SK-N-SH (cell line): Measurements from ENCODE around the gene SLC40A1. TPM values are rescaled to one million over a fixed set of nuclear protein-coding genes. Genes with fewer than 3 reads are reported as not detected.

Source experiments
- CTCF ChIA-PET: fragments of 300-600, 350-600 bp; formaldehyde crosslinking; extraction: SDS; loops from one replicate; lab custom pipeline; 2021; lab: Yijun Ruan, JAX
- POLR2A ChIA-PET: fragments of 350-600 bp; sonication (Branson Sonifier 250); formaldehyde crosslinking; extraction: SDS; loops from one replicate; lab custom pipeline; 2020; ENCODE audit warnings: antibody characterized with exemption, inconsistent platforms; lab: Yijun Ruan, JAX
- DNase-seq: peaks from one replicate; pipeline ENCODE4 v3.0.0; 2012
- H2AFZ ChIP-seq: fragments of 200-600 bp; sonication (generic); 2 replicates; pipeline ENCODE4 v1.8.1; 2016; ENCODE audit warnings: antibody characterized with exemption, mild to moderate bottlenecking, low read depth
- H3F3A ChIP-seq: fragments of 200-600 bp; sonication (generic); replicated peaks from 2 replicates; pipeline ENCODE3; 2016; ENCODE audit warnings: antibody characterized with exemption, mild to moderate bottlenecking; ENCODE audit not compliant: insufficient read depth
- H3K27ac ChIP-seq, 2 experiments: fragments of 200-500 bp in 1 of 2; fragments of 200-600 bp in 1 of 2; sonication (Bioruptor generic) in 1 of 2; sonication (generic), shearing (Covaris generic) in 1 of 2; 2 replicates each; pipeline versions ENCODE4 v1.5.1 to v1.6.1; 2014 to 2016; ENCODE audit warnings: low read depth in 2 of 2, inconsistent platforms in 1 of 2, low read length in 1 of 2, mild to moderate bottlenecking in 1 of 2, mixed read lengths in 1 of 2
- H3K27me3 ChIP-seq: fragments of 200-600 bp; sonication (generic), shearing (Covaris generic); 2 replicates; pipeline ENCODE4 v1.6.1; 2016; ENCODE audit warnings: mixed run types; ENCODE audit not compliant: insufficient read depth
- H3K36me3 ChIP-seq, 2 experiments: fragments of 200-500 bp in 1 of 2; fragments of 200-600 bp in 1 of 2; sonication (Bioruptor generic) in 1 of 2; sonication (generic) in 1 of 2; replicated peaks in 1 of 2; 2 replicates each; pipeline versions ENCODE3 to v1.5.1; 2014 to 2016; ENCODE audit warnings: low read length in 1 of 2, mild to moderate bottlenecking in 1 of 2; ENCODE audit not compliant: insufficient read depth in 2 of 2, control insufficient read depth in 1 of 2
- H3K4me1 ChIP-seq, 2 experiments: fragments of 200-500 bp in 1 of 2; fragments of 200-600 bp in 1 of 2; sonication (Bioruptor generic) in 1 of 2; sonication (generic), shearing (Covaris generic) in 1 of 2; 2 replicates each; pipeline versions ENCODE4 v1.5.1 to v1.6.1; 2014 to 2016; ENCODE audit warnings: low read depth in 1 of 2, low read length in 1 of 2, mixed run types in 1 of 2; ENCODE audit not compliant: insufficient read depth in 2 of 2, control insufficient read depth in 1 of 2
- H3K4me2 ChIP-seq: fragments of 200-600 bp; sonication (generic), shearing (Covaris generic); 2 replicates; pipeline ENCODE4 v1.6.1; 2017; ENCODE audit warnings: mixed run types
- H3K4me3 ChIP-seq, 2 experiments: fragments of 200-500 bp in 1 of 2; fragments of 200-600 bp in 1 of 2; sonication (Bioruptor generic) in 1 of 2; sonication (generic), shearing (Covaris generic) in 1 of 2; 2 replicates each; pipeline versions ENCODE4 v1.5.1 to v1.8.1; 2014 to 2016; ENCODE audit warnings: low read depth in 2 of 2, inconsistent platforms in 1 of 2, low read length in 1 of 2, mild to moderate bottlenecking in 1 of 2, mixed read lengths in 1 of 2, moderate library complexity in 1 of 2
- H3K79me2 ChIP-seq: fragments of 200-600 bp; sonication (generic); 2 replicates; pipeline ENCODE4 v1.8.1; 2017; ENCODE audit warnings: mild to moderate bottlenecking; ENCODE audit not compliant: insufficient read depth
- H3K9ac ChIP-seq: fragments of 200-600 bp; sonication (generic); 2 replicates; pipeline ENCODE4 v1.6.1; 2017; ENCODE audit warnings: mixed run types
- H3K9me2 ChIP-seq: fragments of 200-600 bp; sonication (generic); 2 replicates; pipeline ENCODE4 v1.6.1; 2017; ENCODE audit warnings: mixed run types
- H3K9me3 ChIP-seq: fragments of 200-600 bp; sonication (generic); 2 replicates; pipeline ENCODE4 v1.6.1; 2017; ENCODE audit warnings: mixed run types, mild to moderate bottlenecking, moderate library complexity
- H4K20me1 ChIP-seq: fragments of 200-600 bp; sonication (generic); 2 replicates; pipeline ENCODE4 v1.6.1; 2017; ENCODE audit warnings: mild to moderate bottlenecking, mixed run types; ENCODE audit not compliant: insufficient read depth
- CHD2 ChIP-seq: fragments of 150-350 bp; IDR thresholded peaks from 2 replicates; pipeline ENCODE4 v1.6.1; 2018; ENCODE audit warnings: low read length; ENCODE audit not compliant: partially characterized antibody
- EZH2phosphoT487 ChIP-seq: fragments of 200-600 bp; sonication (generic); IDR thresholded peaks from 2 replicates; pipeline ENCODE4 v1.6.1; 2017; ENCODE audit warnings: low read depth, mixed run types, mild to moderate bottlenecking, antibody characterized with exemption, moderate library complexity, borderline replicate concordance
- FOSL2 ChIP-seq: IDR thresholded peaks from 2 replicates; pipeline ENCODE4 v1.4.0; 2012; ENCODE audit warnings: low read depth, mild to moderate bottlenecking, moderate library complexity, borderline replicate concordance
- FOXJ3 ChIP-seq: sonication (generic); formaldehyde crosslinking; IDR thresholded peaks from 2 replicates; pipeline ENCODE4 v1.5.1; 2020; ENCODE audit warnings: mild to moderate bottlenecking, missing genetic modification reagents
- FOXM1 ChIP-seq: IDR thresholded peaks from 2 replicates; pipeline ENCODE4 v1.4.0; 2012; ENCODE audit warnings: low read depth, mild to moderate bottlenecking
- JUND ChIP-seq: IDR thresholded peaks from 2 replicates; pipeline ENCODE4 v1.4.0; 2012
- MEF2A ChIP-seq: IDR thresholded peaks from 2 replicates; pipeline ENCODE4 v1.4.0; 2012; ENCODE audit warnings: low read depth, borderline replicate concordance
- MXI1 ChIP-seq: IDR thresholded peaks from 2 replicates; pipeline ENCODE4 v1.6.1; 2012; ENCODE audit warnings: mild to moderate bottlenecking, low read depth, low read length, improper control_type of control experiment
- NFIC ChIP-seq: IDR thresholded peaks from 2 replicates; pipeline ENCODE4 v1.4.0; 2012; ENCODE audit warnings: borderline replicate concordance
- PBX3 ChIP-seq: IDR thresholded peaks from 2 replicates; pipeline ENCODE4; 2012
- POLR2AphosphoS5 ChIP-seq: IDR thresholded peaks from 2 replicates; pipeline ENCODE4 v1.6.1; 2012; ENCODE audit warnings: low read depth, low read length
- RAD21 ChIP-seq: IDR thresholded peaks from 2 replicates; pipeline ENCODE4 v1.6.1; 2012; ENCODE audit warnings: mild to moderate bottlenecking, low read length
- RCOR1 ChIP-seq: fragments of 150-350 bp; IDR thresholded peaks from 2 replicates; pipeline ENCODE4 v1.6.1; 2017; ENCODE audit warnings: antibody characterized with exemption, low read length
- RXRA ChIP-seq: IDR thresholded peaks from 2 replicates; pipeline ENCODE4 v1.4.0; 2012; ENCODE audit warnings: low read depth, mild to moderate bottlenecking, borderline replicate concordance
- TCF12 ChIP-seq: IDR thresholded peaks from 2 replicates; pipeline ENCODE4 v1.4.0; 2012
- TEAD4 ChIP-seq: IDR thresholded peaks from 2 replicates; pipeline ENCODE4 v1.4.0; 2012; ENCODE audit warnings: mild to moderate bottlenecking, borderline replicate concordance; ENCODE audit not compliant: insufficient read depth
- YY1 ChIP-seq: IDR thresholded peaks from 2 replicates; pipeline ENCODE4 v1.4.0; 2012; ENCODE audit warnings: low read depth, mild to moderate bottlenecking
- ZBTB33 ChIP-seq: IDR thresholded peaks from 2 replicates; pipeline ENCODE4 v1.4.0; 2012; ENCODE audit warnings: low read depth, borderline replicate concordance
- WGBS: methylation state at CpG from one replicate; pipeline ENCODE4 v1.1.6; 2017; ENCODE audit warnings: low lambda C conversion rate; 5-methylcytosine and 5-hydroxymethylcytosine counted together
- polyA plus RNA-seq, 3 experiments: library from polyadenylated mRNA; depleted of rRNA; stranded (reverse); fragments of >200 nt; gene quantifications; 2 replicates each; pipeline ENCODE4 v1.2.3, GENCODE V29; 2012
- TF ChIP-seq, protein P1 (sequence below): IDR thresholded peaks from 2 replicates; pipeline ENCODE4 v1.6.1; 2012; ENCODE audit warnings: mild to moderate bottlenecking, low read depth, low read length, moderate library complexity

SLC40A1 gene
- polyA plus RNA-seq, 1 of the 3 experiments (the other 2 are of a cell fraction) = 1.8 TPM

GRCh38 chr2:189624648-189625355 is 44.2 kb upstream of the SLC40A1 start:
- Histone ChIP-seq H3K4me2 (no peak overlapping the region), H3K27ac (no peak overlapping the region), H3K36me3 (no peaks in the 10 kb centered on the region), H3K27me3 (no peaks in the 10 kb centered on the region), H2AFZ (no peak overlapping the region), H3K9ac (no peak overlapping the region), H3K4me3 (no peak overlapping the region), H4K20me1 (no peaks in the 10 kb centered on the region), H3K79me2 (no peaks in the 10 kb centered on the region), H3F3A (no peaks in the 10 kb centered on the region), H3K4me1 (0 out of 4 replicates have a peak, but pooled peaks cover 0 to 4% of the 10 kb centered on the region in 2 experiments), H3K9me3 (no peaks in the 10 kb centered on the region), H3K9me2 (no peaks in the 10 kb centered on the region)
- ChIA-PET POLR2A (no interaction called here), CTCF (interaction anchor here (1.4 kb wide), 1 partner anchor 36 kb away, joined by 3 read pairs; the partner anchor contains the start of gene ASNSD1)
- DNase-seq = no peak
- 74% methylated on average over 3 of the region's 3 CpGs for WGBS
- no peak for TF ChIP-seq ZBTB33
- TF ChIP-seq TEAD4 = no peak
- no peak for TF ChIP-seq JUND
- TF ChIP-seq RAD21 = no peak
- no peak for TF ChIP-seq TCF12
- TF ChIP-seq YY1 = no peak
- no peak for TF ChIP-seq PBX3
- TF ChIP-seq NFIC = no peak
- TF ChIP-seq EZH2phosphoT487 = no peak
- TF ChIP-seq CHD2 = no peak
- TF ChIP-seq RXRA = no peak
- TF ChIP-seq FOXJ3 (CRISPR knock-in tag) = no peak
- TF ChIP-seq RCOR1 = no peak
- TF ChIP-seq MEF2A = no peak
- no peak for TF ChIP-seq POLR2AphosphoS5
- TF ChIP-seq, all 33 proteins: peak for 0

DNA sequence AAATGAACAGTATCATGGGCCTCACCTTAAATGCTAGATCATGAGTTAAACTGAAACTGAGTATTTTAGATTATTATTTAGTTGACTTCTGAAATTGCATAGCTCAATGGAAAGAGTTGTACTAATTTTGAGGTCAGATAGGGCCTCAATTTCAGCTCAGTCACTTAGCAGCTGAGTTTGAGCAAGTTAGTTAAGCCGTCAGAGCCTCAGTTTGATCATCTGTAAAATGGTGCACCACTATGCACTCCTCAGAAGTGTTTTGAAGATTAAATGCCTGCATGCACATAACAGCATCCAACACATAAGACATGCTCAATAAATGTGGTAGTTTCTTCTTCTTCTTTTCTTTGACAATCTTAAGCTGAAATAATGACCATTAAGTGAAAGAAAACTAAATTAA is 42.5 kb upstream of the SLC40A1 start:
- no peak for DNase-seq
- H3K4me2 ChIP-seq = no peak overlapping the region
- CTCF ChIA-PET = interaction anchor here (0.8 to 0.9 kb wide), 2 partner anchors 10 to 11 kb away, joined by 3 to 4 read pairs; no protein-coding TSS in a partner anchor
- no peak for TF ChIP-seq MXI1
- TF ChIP-seq ZBTB33 = no peak
- no peak for TF ChIP-seq JUND
- no peak for TF ChIP-seq POLR2AphosphoS5
- TF ChIP-seq, protein P1, sequence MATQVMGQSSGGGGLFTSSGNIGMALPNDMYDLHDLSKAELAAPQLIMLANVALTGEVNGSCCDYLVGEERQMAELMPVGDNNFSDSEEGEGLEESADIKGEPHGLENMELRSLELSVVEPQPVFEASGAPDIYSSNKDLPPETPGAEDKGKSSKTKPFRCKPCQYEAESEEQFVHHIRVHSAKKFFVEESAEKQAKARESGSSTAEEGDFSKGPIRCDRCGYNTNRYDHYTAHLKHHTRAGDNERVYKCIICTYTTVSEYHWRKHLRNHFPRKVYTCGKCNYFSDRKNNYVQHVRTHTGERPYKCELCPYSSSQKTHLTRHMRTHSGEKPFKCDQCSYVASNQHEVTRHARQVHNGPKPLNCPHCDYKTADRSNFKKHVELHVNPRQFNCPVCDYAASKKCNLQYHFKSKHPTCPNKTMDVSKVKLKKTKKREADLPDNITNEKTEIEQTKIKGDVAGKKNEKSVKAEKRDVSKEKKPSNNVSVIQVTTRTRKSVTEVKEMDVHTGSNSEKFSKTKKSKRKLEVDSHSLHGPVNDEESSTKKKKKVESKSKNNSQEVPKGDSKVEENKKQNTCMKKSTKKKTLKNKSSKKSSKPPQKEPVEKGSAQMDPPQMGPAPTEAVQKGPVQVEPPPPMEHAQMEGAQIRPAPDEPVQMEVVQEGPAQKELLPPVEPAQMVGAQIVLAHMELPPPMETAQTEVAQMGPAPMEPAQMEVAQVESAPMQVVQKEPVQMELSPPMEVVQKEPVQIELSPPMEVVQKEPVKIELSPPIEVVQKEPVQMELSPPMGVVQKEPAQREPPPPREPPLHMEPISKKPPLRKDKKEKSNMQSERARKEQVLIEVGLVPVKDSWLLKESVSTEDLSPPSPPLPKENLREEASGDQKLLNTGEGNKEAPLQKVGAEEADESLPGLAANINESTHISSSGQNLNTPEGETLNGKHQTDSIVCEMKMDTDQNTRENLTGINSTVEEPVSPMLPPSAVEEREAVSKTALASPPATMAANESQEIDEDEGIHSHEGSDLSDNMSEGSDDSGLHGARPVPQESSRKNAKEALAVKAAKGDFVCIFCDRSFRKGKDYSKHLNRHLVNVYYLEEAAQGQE = no peak
- no peak for TF ChIP-seq FOXM1
- no peak for TF ChIP-seq FOSL2
- TF ChIP-seq YY1 = no peak

More for the DNA sequence above, 42.5 kb upstream of the SLC40A1 start:
- no peaks in the 10 kb centered on the region for H3K9me3 ChIP-seq
- no peaks in the 10 kb centered on the region for H3K27me3 ChIP-seq
- H4K20me1 ChIP-seq = no peaks in the 10 kb centered on the region
- WGBS = 100% methylated on average over 1 of the region's 1 CpG
- no peak overlapping the region for H2AFZ ChIP-seq
- H3K9ac ChIP-seq = no peak overlapping the region
- no peaks in the 10 kb centered on the region for H3K36me3 ChIP-seq
- H3K79me2 ChIP-seq = no peaks in the 10 kb centered on the region
- POLR2A ChIA-PET = no interaction called here
- H3F3A ChIP-seq = no peaks in the 10 kb centered on the region
- no peaks in the 10 kb centered on the region for H3K4me1 ChIP-seq
- H3K27ac ChIP-seq = no peak overlapping the region
- no peak overlapping the region for H3K4me3 ChIP-seq
- no peaks in the 10 kb centered on the region for H3K9me2 ChIP-seq
